Activated CD4-positive, CD25-positive, alpha-beta regulatory T cell (primary cell): ENCODE data around the gene CENPM.

ENCODE experiments used
- DNase-seq, 4 experiments: peaks; one replicate each; lab custom pipeline; 2025; lab: John Stamatoyannopoulos, UW

Gene CENPM

GRCh38 chr22:41946629-41947423 is at the start of gene CENPM:
TSS of gene CENPM (minus strand) at chr22:41947152. CDS start at chr22:41947076, 76 bp downstream.
- DNase-seq, result peak; percentile 76 to 85 (median 82)

- DNase-seq, result no peak
Measured at GRCh38 chr22:41995211-41995610, 48.3 kb upstream of the CENPM start.

GRCh38 chr22:41992496-41992895 is 45.5 kb upstream of the CENPM start:
- DNase-seq, result no peak

- DNase-seq, result no peak
Measured at GRCh38 chr22:41991111-41991510, 44.2 kb upstream of the CENPM start.

GRCh38 chr22:41989246-41989645 is 42.3 kb upstream of the CENPM start:
- DNase-seq, result no peak

GRCh38 chr22:41987276-41987675 is 40.3 kb upstream of the CENPM start:
- DNase-seq, result no peak

GRCh38 chr22:41983513-41984405 is 36.8 kb upstream of the CENPM start:
- DNase-seq, result no peak

GRCh38 chr22:41982865-41983264 is 35.9 kb upstream of the CENPM start:
- no peak for DNase-seq

GRCh38 chr22:41979423-41980250 is 32.7 kb upstream of the CENPM start:
- no peak for DNase-seq

- no peak for DNase-seq
Measured at GRCh38 chr22:41978732-41979131, 31.8 kb upstream of the CENPM start.

- no peak for DNase-seq
Measured at GRCh38 chr22:41976961-41977566, 30.1 kb upstream of the CENPM start.

- peak in 2 of 4 experiments; percentile 20 to 29 for DNase-seq
Measured at GRCh38 chr22:41976070-41976901, 29.3 kb upstream of the CENPM start.

- DNase-seq, result no peak
Measured at GRCh38 chr22:41975299-41976069, 28.5 kb upstream of the CENPM start.

- DNase-seq, result no peak
Measured at GRCh38 chr22:41974691-41975290, 27.8 kb upstream of the CENPM start.

GRCh38 chr22:41971431-41971830 is 24.5 kb upstream of the CENPM start:
- no peak for DNase-seq

GRCh38 chr22:41970601-41971000 is 23.6 kb upstream of the CENPM start:
- no peak for DNase-seq

GRCh38 chr22:41969110-41969646 is 22.2 kb upstream of the CENPM start, which contains the start of gene SEPTIN3:
TSS of gene SEPTIN3 (plus strand) at chr22:41969443. CDS start at chr22:41971493, 2,050 bp downstream.
- DNase-seq, result no peak

- no peak for DNase-seq
Measured at GRCh38 chr22:41968601-41969000, 21.6 kb upstream of the CENPM start.

- no peak for DNase-seq
Measured at GRCh38 chr22:41966607-41967240, 19.8 kb upstream of the CENPM start.
